Common myeloid progenitor, CD34-positive (primary cell): ENCODE measurements around the gene COL5A2.

Experiments
- CTCF ChIA-PET: fragments of 350-600 bp; sonication (Branson Sonifier 250); formaldehyde crosslinking; loops from one replicate; lab custom pipeline; 2021; ENCODE audit warnings: antibody characterized with exemption; lab: Charles Lee
- POLR2A ChIA-PET: fragments of 350-600 bp; sonication (Branson Sonifier 250); formaldehyde crosslinking; loops from one replicate; lab custom pipeline; 2021; ENCODE audit warnings: antibody characterized with exemption; lab: Charles Lee
- DNase-seq, 3 donors: peaks; one replicate each; pipeline versions ENCODE4 v3.0.0 to v3.0.0-alpha.2; 2013
- H3K27ac ChIP-seq, 2 experiments: 1 replicate in 1 of 2; 2 replicates in 1 of 2; pipeline ENCODE4 v1.7.0; 2013; ENCODE audit warnings: inconsistent platforms in 2 of 2, low read length in 2 of 2, mild to moderate bottlenecking in 2 of 2, low read depth in 1 of 2, moderate library complexity in 1 of 2; ENCODE audit not compliant: severe bottlenecking in 2 of 2, insufficient read depth in 1 of 2, poor library complexity in 1 of 2
- H3K27me3 ChIP-seq, 5 experiments: replicated peaks in 2 of 5; 1 replicate in 3 of 5; 2 replicates in 2 of 5; pipeline versions ENCODE4 v1.6.1 to v1.7.0; 2013; ENCODE audit warnings: low read length in 4 of 5, mild to moderate bottlenecking in 2 of 5, moderate library complexity in 2 of 5, inconsistent platforms in 1 of 5; ENCODE audit not compliant: insufficient read depth in 5 of 5, control insufficient read depth in 4 of 5
- H3K36me3 ChIP-seq, 4 experiments: 1 replicate in 2 of 4; 2 replicates in 2 of 4; pipeline versions ENCODE4 v1.6.1 to v1.7.0; 2013; ENCODE audit warnings: low read length in 3 of 4, control low read depth in 1 of 4, mild to moderate bottlenecking in 1 of 4; ENCODE audit not compliant: control insufficient read depth in 4 of 4, insufficient read depth in 4 of 4
- H3K4me1 ChIP-seq, 4 experiments: 1 replicate in 3 of 4; 2 replicates in 1 of 4; pipeline versions ENCODE4 v1.6.1 to v1.7.1; 2013; ENCODE audit warnings: low read length in 3 of 4, mild to moderate bottlenecking in 3 of 4, control low read depth in 1 of 4, inconsistent platforms in 1 of 4, moderate library complexity in 1 of 4; ENCODE audit not compliant: control insufficient read depth in 4 of 4, insufficient read depth in 4 of 4; ENCODE audit errors: control extremely low read depth in 1 of 4
- H3K4me3 ChIP-seq, 7 experiments: 1 replicate in 4 of 7; 2 replicates in 3 of 7; pipeline versions ENCODE4 v1.5.1 to v1.7.0; 2013; ENCODE audit warnings: mild to moderate bottlenecking in 7 of 7, low read length in 6 of 7, moderate library complexity in 6 of 7, inconsistent platforms in 2 of 7, low read depth in 2 of 7, control low read depth in 1 of 7; ENCODE audit not compliant: insufficient read depth in 4 of 7, control insufficient read depth in 1 of 7; ENCODE audit errors: extremely low read depth in 1 of 7
- H3K9me3 ChIP-seq, 5 experiments: 1 replicate in 4 of 5; 2 replicates in 1 of 5; pipeline versions ENCODE4 v1.6.1 to v1.7.1; 2013; ENCODE audit warnings: low read length in 4 of 5, mild to moderate bottlenecking in 2 of 5, inconsistent platforms in 1 of 5, low read depth in 1 of 5, moderate library complexity in 1 of 5; ENCODE audit not compliant: control insufficient read depth in 4 of 5, insufficient read depth in 2 of 5; ENCODE audit errors: control extremely low read depth in 1 of 5
- WGBS: methylation state at CpG from one replicate; pipeline ENCODE4 v1.1.5; 2013; ENCODE audit not compliant: insufficient coverage; 5-methylcytosine and 5-hydroxymethylcytosine counted together

Gene COL5A2

DNA sequence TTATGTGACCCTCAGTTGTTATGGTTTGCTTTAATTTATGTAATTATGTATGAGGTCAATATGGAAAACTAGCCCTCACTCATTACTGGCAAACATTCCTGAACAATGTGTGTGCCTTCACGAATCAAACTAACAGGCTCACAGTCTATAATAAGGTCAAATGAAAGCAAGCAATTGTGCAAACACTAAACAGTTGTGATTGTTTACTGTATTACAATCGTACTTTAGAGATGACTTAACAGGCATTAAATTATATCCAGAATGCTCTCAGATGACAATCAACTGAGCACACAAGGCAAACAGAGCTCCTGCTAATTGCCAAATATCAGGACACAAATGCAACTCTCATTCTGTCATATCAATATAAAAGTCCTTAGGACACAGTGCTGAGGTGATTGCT, 29.5 kb downstream of the COL5A2 start:
- no peak for DNase-seq
- Histone ChIP-seq H3K4me3 (no peak overlapping the region), H3K4me1 (no peaks in the 10 kb centered on the region), H3K36me3 (no peaks in the 10 kb centered on the region), H3K9me3 (no peaks in the 10 kb centered on the region), H3K27ac (no peak overlapping the region), H3K27me3 (no peaks in the 10 kb centered on the region)
- ChIA-PET CTCF (no interaction called here), POLR2A (no interaction called here)
- no CpG with 5 or more reads among the region's 2 CpGs for WGBS

DNA sequence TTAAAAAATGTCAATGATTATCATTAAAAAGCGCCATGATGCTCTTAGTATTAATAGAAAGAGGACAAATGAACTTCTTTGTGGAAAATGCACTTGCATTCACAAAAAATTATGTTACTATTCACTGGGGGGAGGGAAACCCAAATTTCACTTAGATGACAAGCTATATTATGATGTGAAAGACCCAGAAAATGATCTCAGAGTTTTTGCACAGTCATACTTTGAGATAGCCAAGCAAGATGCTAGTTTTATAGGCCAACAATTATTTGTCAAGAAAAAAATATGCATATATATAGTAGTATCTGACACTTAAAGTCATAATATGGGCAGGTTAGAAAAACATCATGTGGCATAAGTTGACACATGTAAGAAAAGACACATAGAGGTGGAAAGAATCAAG, 31.6 kb downstream of the COL5A2 start:
- Histone ChIP-seq H3K9me3 (no peaks in the 10 kb centered on the region), H3K4me1 (no peaks in the 10 kb centered on the region), H3K4me3 (no peak overlapping the region), H3K27me3 (no peaks in the 10 kb centered on the region), H3K36me3 (no peaks in the 10 kb centered on the region), H3K27ac (no peak overlapping the region)
- no peak for DNase-seq
- ChIA-PET CTCF (no interaction called here), POLR2A (no interaction called here)
- WGBS, result no CpG with 5 or more reads among the region's 1 CpG

- ChIA-PET POLR2A (no interaction called here), CTCF (no interaction called here)
- WGBS, result no CpG with 5 or more reads among the region's 2 CpGs
- Histone ChIP-seq H3K27ac (no peak overlapping the region), H3K27me3 (no peaks in the 10 kb centered on the region), H3K9me3 (no peaks in the 10 kb centered on the region), H3K4me3 (no peak overlapping the region), H3K36me3 (no peaks in the 10 kb centered on the region), H3K4me1 (no peaks in the 10 kb centered on the region)
- DNase-seq, result no peak
Measured at GRCh38 chr2:189147361-189147760, 32.2 kb downstream of the COL5A2 start.

- Histone ChIP-seq H3K4me3 (no peak overlapping the region), H3K27me3 (no peaks in the 10 kb centered on the region), H3K4me1 (no peaks in the 10 kb centered on the region), H3K9me3 (no peaks in the 10 kb centered on the region), H3K27ac (no peak overlapping the region), H3K36me3 (no peaks in the 10 kb centered on the region)
- ChIA-PET POLR2A (no interaction called here), CTCF (no interaction called here)
- no peak for DNase-seq
- no CpG with 5 or more reads among the region's 2 CpGs for WGBS
Measured at GRCh38 chr2:189146553-189146952, 33.0 kb downstream of the COL5A2 start.

GRCh38 chr2:189144700-189145211, 34.8 kb downstream of the COL5A2 start:
- Histone ChIP-seq H3K27ac (no peak overlapping the region), H3K36me3 (no peaks in the 10 kb centered on the region), H3K4me3 (no peak overlapping the region), H3K4me1 (no peaks in the 10 kb centered on the region), H3K9me3 (no peaks in the 10 kb centered on the region), H3K27me3 (no peaks in the 10 kb centered on the region)
- CTCF ChIA-PET, result interaction anchor here (0.8 to 2.1 kb wide), 2 partner anchors 11 to 14 kb away, joined by 3 to 4 read pairs; no protein-coding TSS in a partner anchor
- peak in 1 of 3 donors; percentile 0 for DNase-seq
- POLR2A ChIA-PET, result no interaction called here
- 100% methylated on average over 1 of the region's 3 CpGs for WGBS

GRCh38 chr2:189143925-189144324, 35.6 kb downstream of the COL5A2 start:
- H3K9me3 ChIP-seq, result no peaks in the 10 kb centered on the region
- no peak for DNase-seq
- no peak overlapping the region for H3K4me3 ChIP-seq
- H3K4me1 ChIP-seq, result no peaks in the 10 kb centered on the region
- WGBS, result 93% methylated on average over 2 of the region's 2 CpGs
- ChIA-PET CTCF (interaction anchor here (1.4 to 2.1 kb wide), 5 partner anchors 10 to 269 kb away, joined by 4 to 13 read pairs (median 6); no protein-coding TSS in a partner anchor), POLR2A (no interaction called here)
- no peak overlapping the region for H3K27ac ChIP-seq
- H3K36me3 ChIP-seq, result no peaks in the 10 kb centered on the region
- H3K27me3 ChIP-seq, result no peaks in the 10 kb centered on the region

DNA sequence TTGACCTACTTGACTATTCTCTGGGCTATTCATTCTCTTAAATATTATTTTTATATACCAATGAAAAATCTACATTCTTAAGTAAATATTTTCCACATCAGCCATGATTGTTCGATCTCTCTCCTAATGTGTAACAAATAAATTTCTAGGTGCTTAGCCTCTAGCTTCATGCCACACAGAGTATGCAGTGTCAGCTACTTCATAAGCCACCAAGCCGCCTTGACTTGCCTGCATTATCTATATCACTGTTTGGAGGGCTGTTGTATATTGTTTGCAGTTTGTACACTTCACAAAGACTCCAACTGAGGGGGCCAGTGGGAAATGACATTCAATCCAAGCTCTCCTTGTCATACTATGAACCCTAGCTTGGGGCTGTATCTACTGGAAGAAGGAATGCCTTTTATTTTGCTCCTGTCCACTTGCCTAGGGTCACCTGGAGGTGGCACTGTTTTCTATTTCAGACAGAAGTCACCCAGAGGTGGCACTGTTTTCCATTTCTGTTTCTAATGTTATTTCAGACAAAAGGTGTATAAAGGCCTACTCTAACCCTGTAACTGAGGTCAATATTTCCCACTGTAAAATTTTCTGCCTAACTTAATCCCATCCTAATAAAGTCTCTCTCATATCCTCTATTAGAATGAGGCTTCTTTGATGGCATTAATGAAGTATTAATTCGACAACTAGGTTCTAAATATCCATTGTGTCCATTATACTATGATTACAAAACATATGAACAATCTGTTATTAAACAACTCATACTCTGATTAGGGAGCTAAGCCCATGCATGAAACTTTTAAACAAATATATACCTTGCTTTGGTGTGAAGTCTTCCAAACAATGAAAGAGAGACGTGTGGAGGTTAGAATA, 36.4 kb downstream of the COL5A2 start:
- peak; percentile 52 to 72 (median 65) for DNase-seq
- Histone ChIP-seq H3K9me3 (no peaks in the 10 kb centered on the region), H3K36me3 (no peaks in the 10 kb centered on the region), H3K27me3 (no peaks in the 10 kb centered on the region), H3K4me3 (no peak overlapping the region), H3K27ac (no peak overlapping the region), H3K4me1 (no peaks in the 10 kb centered on the region)
- 100% methylated on average over 1 of the region's 4 CpGs for WGBS
- POLR2A ChIA-PET, result no interaction called here
- CTCF ChIA-PET, result interaction anchor here (0.7 to 1.8 kb wide), 11 partner anchors 9 to 286 kb away, joined by 3 to 13 read pairs (median 4); no protein-coding TSS in a partner anchor
